Inflammatory macrophage treated with lipopolysaccharide for 4 hours (primary cell): Measurements from ENCODE around the gene PCDHA7.
"Not testable (repeated sequence)": the region's sequence is repeated elsewhere in the genome, so short reads cannot be mapped to it uniquely, and the experiment has no call there.

Source experiments
- DNase-seq: peaks from one replicate; pipeline ENCODE4 v3.0.0-alpha.2; 2020

Gene PCDHA7

DNA sequence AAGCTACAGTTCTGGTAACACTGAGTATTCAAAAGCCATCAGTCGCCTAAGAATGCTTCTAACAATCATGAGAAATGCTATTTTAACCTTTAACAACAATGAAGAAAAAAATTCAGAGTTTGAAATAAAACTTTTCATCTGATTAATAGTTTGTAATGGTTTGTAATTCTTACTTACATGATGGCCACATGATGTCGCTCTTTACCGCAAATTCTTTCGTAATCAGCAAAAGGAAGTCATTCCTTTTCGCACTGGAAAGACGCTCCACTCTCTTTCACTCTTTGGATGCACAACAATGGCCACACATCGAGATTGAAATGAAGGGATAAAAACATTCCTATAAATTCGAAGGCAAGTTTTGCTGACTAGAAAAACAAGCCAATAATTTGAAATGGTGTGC is at the start of gene PCDHA7:
Gene PCDHA7 (plus strand): TSS at position 277 of the 400 bp plus-strand sequence. CDS start 115 bp downstream, at position 392.
- DNase-seq = no peak

GRCh38 chr5:140785905-140786686 is 48.0 kb upstream of the PCDHA7 start, which contains the start of gene PCDHA1:
Gene PCDHA1 (plus strand): TSS chr5:140786140.
- no peak for DNase-seq

DNA sequence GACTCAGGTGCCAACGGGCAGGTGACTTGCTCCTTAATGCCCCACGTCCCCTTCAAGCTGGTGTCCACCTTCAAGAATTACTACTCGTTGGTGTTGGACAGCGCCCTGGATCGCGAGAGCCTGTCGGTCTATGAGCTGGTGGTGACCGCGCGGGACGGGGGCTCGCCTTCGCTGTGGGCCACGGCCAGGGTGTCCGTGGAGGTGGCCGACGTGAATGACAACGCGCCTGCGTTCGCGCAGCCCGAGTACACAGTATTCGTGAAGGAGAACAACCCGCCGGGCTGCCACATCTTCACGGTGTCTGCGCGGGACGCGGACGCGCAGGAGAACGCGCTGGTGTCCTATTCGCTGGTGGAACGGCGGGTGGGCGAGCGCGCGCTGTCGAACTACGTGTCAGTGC is 46.6 kb upstream of the PCDHA7 start:
- not testable (repeated sequence) for DNase-seq

DNA sequence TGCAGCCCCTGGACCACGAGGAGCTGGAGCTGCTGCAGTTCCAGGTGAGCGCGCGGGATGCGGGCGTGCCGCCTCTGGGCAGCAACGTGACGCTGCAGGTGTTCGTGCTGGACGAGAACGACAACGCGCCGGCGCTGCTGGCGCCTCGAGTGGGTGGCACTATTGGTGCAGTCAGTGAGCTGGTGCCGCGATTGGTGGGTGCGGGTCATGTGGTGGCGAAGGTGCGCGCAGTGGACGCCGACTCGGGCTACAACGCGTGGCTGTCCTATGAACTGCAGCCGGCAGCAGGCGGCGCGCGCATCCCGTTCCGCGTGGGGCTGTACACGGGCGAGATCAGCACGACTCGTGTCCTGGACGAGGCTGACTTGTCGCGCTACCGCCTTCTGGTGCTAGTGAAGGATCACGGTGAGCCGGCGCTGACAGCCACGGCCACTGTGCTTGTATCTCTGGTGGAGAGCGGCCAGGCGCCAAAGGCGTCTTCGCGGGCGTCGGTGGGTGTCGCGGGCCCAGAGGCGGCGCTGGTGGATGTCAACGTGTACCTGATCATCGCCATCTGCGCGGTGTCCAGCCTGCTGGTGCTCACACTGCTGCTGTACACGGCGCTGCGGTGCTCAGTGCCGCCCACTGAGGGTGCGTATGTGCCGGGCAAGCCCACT is 46.1 kb upstream of the PCDHA7 start:
- not testable (repeated sequence) for DNase-seq

DNA sequence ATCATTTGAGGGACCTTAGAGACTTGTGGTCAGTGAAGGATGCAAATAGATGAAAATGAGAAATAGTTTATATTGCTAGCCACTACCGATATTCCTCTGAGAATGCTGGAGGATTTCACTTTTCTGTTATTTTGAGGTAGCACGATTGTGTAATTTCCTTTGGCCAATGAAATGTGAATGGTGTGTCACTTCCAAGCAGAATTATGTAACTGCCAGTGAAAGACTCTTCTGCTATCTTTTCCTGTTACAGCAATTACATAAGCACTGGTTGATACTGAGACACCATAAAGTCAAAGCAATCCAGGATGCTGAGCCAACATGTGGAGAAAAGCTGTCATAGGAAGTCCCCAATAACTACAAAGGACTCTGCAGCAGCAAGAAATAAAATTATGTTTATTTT is 43.0 kb upstream of the PCDHA7 start:
- no peak for DNase-seq

DNA sequence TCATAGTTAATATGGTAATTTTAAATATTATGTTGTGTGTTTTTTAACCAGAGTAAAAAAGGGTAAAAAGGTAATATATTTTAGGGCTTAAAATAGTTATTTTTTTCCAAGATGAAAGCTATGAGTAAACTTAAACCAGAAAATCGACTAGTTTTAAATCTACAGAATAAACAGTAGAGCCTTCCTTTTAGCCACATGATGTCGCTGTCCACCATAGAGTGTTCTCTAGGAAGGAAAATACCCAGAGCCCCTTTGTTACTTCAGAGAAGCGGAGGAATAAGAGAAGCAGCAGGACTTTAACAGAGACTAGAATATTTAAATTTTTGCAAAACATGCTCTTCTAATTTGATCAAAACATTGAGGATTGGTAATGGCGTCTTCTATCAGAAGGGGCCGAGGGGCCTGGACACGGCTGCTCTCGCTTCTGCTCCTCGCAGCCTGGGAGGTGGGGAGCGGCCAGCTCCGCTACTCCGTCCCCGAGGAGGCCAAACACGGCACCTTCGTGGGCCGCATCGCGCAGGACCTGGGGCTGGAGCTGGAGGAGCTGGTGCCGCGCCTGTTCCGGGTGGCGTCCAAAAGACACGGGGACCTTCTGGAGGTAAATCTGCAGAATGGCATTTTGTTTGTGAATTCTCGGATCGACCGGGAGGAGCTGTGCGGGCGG is 39.3 kb upstream of the PCDHA7 start, which contains the start of gene PCDHA2:
Gene PCDHA2 (plus strand): TSS at position 258 of the 664 bp plus-strand sequence.
- no peak for DNase-seq

GRCh38 chr5:140795259-140795641 is 38.8 kb upstream of the PCDHA7 start:
- no peak for DNase-seq

DNA sequence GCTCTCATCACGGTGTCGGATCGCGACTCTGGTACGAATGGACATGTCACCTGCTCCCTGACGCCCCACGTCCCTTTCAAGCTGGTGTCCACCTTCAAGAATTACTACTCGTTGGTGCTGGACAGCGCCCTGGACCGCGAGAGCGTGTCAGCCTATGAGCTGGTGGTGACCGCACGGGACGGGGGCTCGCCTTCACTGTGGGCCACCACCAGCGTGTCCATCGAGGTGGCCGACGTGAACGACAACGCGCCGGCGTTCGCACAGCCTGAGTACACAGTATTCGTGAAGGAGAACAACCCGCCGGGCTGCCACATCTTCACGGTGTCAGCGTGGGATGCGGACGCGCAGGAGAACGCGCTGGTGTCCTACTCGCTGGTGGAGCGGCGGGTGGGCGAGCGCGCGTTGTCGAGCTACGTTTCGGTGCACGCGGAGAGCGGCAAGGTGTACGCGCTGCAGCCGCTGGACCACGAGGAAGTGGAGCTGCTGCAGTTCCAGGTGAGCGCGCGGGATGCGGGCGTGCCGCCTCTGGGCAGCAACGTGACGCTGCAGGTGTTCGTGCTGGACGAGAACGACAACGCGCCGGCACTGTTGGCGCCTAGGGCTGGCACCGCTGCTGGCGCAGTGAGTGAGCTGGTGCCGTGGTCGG is 37.9 kb upstream of the PCDHA7 start:
- DNase-seq = not testable (repeated sequence)

DNA sequence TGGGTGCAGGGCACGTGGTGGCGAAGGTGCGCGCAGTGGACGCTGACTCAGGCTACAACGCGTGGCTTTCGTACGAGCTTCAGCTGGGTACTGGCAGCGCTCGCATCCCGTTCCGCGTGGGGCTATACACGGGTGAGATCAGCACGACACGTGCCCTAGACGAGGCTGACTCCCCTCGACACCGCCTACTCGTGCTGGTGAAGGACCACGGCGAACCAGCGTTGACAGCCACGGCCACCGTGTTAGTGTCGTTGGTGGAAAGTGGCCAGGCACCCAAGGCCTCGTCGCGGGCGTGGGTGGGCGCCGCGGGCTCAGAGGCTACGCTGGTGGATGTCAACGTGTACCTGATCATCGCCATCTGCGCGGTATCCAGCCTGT is 37.4 kb upstream of the PCDHA7 start:
- DNase-seq = no peak

- no peak for DNase-seq
These were observed 33.1 kb upstream of the PCDHA7 start, which contains the start of gene PCDHA3 for GRCh38 chr5:140800816-140801493. Gene PCDHA3 (plus strand): TSS chr5:140801057.

DNA sequence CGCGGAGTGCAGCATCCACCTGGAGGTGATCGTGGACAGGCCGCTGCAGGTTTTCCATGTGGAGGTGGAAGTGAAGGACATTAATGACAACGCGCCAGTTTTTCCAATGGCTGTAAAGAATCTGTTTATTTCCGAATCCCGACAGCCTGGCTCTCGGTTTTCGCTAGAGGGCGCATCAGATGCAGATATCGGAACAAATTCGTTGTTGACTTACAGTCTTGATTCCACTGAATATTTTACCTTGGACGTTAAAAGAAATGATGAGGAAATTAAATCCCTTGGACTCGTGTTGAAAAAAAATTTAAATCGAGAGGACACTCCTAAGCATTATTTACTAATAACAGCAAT is 32.6 kb upstream of the PCDHA7 start:
- no peak for DNase-seq

GRCh38 chr5:140802381-140802780 is 31.7 kb upstream of the PCDHA7 start:
- DNase-seq = not testable (repeated sequence)

DNA sequence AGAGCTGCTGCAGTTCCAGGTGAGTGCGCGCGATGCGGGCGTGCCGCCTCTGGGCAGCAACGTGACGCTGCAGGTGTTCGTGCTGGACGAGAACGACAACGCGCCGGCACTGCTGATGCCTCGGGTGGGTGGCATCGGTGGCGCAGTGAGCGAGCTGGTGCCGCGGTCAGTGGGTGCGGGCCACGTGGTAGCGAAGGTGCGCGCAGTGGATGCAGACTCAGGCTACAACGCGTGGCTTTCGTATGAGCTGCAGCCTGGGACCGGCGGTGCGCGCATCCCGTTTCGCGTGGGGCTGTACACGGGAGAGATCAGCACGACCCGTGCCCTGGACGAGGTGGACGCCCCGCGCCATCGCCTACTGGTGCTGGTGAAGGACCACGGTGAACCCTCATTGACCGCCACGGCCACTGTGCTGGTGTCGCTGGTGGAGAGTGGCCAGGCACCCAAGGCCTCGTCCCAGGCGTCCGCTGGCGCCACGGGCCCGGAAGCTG is 31.2 kb upstream of the PCDHA7 start:
- no peak for DNase-seq

DNA sequence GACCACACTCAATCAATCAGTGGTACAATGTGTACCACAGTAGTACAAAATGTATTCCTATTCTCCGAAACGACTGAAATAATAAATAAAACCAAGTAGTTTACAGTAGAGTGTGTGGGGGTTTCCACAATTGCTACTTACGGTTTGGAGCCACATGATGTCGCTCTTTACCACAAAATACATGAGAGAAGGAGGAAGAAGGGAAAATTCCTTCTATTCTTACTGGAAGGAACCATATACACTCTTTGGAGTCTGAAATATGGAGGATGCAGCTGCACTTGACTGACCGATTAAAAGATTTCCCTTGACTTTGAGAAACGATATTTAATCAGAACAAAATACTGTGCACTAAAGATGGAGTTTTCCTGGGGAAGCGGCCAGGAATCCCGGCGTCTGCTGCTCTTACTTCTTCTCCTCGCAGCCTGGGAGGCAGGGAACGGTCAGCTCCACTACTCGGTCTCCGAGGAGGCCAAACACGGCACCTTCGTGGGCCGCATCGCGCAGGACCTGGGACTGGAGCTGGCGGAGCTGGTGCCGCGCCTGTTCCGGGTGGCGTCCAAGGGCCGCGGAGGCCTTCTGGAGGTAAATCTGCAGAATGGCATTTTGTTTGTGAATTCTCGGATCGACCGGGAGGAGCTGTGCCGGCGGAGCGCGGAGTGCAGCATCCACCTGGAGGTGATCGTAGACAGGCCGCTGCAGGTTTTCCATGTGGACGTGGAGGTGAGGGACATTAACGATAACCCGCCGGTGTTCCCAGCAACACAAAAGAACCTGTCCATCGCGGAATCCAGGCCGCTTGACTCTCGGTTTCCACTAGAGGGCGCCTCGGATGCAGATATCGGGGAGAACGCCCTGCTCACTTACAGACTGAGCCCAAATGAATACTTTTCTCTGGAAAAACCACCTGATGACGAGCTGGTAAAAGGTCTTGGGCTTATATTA is 27.0 kb upstream of the PCDHA7 start, which contains the start of gene PCDHA4:
Gene PCDHA4 (plus strand): TSS at position 235 of the 942 bp plus-strand sequence.
- no peak for DNase-seq

DNA sequence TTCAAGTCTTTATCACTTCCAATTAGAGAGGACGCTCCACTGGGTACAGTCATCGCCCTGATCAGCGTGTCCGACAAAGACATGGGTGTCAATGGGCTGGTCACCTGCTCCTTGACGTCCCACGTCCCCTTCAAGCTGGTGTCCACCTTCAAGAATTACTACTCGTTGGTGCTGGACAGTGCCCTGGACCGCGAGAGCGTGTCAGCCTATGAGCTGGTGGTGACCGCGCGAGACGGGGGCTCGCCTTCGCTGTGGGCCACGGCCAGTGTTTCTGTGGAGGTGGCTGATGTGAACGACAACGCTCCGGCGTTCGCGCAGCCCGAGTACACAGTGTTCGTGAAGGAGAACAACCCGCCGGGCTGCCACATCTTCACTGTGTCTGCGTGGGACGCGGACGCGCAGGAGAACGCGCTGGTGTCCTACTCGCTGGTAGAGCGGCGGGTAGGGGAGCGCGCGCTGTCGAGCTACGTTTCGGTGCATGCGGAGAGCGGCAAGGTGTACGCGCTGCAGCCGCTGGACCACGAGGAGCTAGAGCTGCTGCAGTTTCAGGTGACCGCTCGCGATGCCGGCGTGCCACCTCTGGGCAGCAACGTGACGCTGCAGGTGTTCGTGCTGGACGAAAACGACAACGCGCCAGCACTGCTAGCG is 25.7 kb upstream of the PCDHA7 start:
- not testable (repeated sequence) for DNase-seq

DNA sequence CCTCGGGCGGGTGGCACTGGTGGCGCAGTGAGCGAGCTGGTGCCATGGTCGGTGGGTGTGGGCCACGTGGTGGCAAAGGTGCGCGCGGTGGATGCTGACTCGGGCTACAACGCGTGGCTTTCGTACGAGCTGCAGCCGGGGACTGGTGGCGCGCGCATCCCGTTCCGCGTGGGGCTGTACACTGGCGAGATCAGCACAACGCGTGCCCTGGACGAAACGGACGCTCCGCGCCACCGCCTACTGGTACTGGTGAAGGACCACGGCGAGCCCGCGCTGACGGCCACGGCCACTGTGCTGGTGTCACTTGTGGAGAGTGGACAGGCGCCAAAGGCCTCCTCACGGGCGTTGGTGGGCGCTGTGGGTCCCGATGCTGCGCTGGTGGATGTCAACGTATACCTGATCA is 25.2 kb upstream of the PCDHA7 start:
- no peak for DNase-seq

- no peak for DNase-seq
These were observed 12.4 kb upstream of the PCDHA7 start, which contains the start of gene PCDHA5 for GRCh38 chr5:140821375-140822280. Gene PCDHA5 (plus strand): TSS chr5:140821613.

GRCh38 chr5:140822281-140822629 is 11.8 kb upstream of the PCDHA7 start:
- no peak for DNase-seq

- DNase-seq = not testable (repeated sequence)
These were observed 11.1 kb upstream of the PCDHA7 start for GRCh38 chr5:140822969-140823368.
